NCI-H1930 (cell line): ENCODE data around the gene RAB34.

ENCODE experiments used
- DNase-seq, 2 experiments: peaks; one replicate each; lab custom pipeline; 2025; lab: John Stamatoyannopoulos, UW

The RAB34 gene, protein sequence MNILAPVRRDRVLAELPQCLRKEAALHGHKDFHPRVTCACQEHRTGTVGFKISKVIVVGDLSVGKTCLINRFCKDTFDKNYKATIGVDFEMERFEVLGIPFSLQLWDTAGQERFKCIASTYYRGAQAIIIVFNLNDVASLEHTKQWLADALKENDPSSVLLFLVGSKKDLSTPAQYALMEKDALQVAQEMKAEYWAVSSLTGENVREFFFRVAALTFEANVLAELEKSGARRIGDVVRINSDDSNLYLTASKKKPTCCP

GRCh38 chr17:28717578-28718332 is at the start of gene RAB34:
Gene RAB34 (minus strand): TSS chr17:28717868. CDS start chr17:28717266, 602 bp downstream.
- DNase-seq: peak; percentile 64 to 67

GRCh38 chr17:28765038-28765437 is 47.4 kb upstream of the RAB34 start:
- no peak for DNase-seq

DNA sequence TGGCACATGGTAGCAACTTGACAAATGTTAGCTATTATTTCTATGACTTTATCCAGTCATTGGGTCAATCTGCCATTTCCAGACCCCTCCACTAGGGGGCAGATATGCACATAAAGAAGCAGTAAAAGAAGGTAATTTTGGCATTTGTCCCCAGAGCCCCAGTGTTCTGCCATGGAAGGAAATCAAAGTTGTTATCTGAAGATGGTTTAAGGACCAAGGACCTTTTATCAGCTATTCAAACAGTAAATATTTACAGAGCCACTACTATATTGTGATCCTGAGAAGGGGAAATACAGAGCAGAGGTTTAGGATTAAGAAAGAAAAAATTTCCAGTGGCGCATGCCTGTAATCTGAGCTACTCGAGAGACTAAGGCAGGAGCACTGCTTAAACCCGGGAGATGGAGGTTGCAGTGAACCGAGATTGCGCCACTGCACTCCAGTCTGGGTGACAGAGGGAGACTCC is 46.2 kb upstream of the RAB34 start:
- peak; percentile 42 to 62 for DNase-seq

DNA sequence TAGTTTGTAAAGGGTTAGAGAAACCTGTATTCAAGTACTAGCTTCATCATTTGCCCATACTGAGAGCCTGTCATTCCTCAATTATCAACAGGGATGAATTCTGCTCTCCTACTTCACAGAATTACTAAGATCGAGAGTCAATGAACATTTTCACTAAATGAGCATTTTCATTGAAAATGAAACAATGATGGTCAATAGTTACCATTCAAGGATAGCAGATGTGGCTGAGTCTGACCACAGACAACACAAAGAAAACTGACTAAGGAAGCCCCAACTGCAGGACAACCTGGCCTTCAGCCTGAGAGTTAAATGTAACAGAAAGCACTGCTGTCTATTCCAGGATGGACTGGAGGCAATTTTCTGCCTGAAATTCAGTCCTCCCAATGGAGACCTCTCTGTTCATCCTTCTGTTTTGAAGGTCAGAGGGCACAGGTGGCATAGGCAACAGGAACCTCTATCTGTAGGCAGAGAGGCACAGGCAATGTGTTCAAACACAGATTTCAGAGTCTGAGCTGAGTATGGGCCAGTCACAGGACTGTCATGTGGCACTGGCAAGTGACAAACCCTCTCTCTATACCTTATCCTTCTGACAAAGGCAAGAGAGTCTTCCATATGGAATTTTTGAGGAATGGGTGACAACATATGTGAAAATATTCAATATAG is 45.6 kb upstream of the RAB34 start:
- no peak for DNase-seq

- DNase-seq: no peak
Observed at GRCh38 chr17:28760601-28761562, 43.2 kb upstream of the RAB34 start.

GRCh38 chr17:28759256-28759865 is 41.7 kb upstream of the RAB34 start:
- no peak for DNase-seq

DNA sequence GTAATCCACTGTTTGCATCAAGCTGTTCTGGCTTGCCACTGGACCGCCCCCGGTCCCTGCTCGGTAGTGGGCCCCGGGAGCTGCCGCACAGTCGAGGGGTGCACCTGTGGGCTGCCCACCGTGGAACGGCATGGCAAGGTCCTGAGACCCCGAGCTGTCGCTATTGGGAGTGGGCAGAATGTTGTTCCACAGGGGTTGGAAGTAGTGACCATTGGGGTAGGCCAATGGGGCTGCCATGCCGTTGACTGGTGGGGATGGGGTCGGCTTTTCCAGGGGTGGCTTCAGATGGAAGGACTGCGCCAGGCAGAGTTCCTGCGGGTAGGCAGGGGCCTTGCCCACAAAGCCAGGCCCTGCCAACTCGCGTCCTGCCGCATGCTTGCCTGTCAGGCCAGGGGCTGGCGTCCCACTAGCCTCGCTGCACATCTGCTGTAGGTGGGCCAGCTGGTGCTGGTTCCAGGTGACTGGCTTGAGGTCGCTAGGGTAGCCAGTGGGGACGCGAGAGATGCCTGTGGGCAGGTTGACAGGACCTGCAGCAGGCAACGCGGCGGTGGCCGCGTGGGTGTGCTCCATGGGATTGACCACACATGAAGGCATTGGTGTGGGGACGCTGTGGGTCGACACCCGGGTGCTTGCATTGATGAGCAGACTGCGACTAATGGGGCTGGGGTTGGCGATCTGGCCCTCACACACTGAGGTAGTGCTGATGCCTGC is 40.9 kb upstream of the RAB34 start:
- DNase-seq: no peak

DNA sequence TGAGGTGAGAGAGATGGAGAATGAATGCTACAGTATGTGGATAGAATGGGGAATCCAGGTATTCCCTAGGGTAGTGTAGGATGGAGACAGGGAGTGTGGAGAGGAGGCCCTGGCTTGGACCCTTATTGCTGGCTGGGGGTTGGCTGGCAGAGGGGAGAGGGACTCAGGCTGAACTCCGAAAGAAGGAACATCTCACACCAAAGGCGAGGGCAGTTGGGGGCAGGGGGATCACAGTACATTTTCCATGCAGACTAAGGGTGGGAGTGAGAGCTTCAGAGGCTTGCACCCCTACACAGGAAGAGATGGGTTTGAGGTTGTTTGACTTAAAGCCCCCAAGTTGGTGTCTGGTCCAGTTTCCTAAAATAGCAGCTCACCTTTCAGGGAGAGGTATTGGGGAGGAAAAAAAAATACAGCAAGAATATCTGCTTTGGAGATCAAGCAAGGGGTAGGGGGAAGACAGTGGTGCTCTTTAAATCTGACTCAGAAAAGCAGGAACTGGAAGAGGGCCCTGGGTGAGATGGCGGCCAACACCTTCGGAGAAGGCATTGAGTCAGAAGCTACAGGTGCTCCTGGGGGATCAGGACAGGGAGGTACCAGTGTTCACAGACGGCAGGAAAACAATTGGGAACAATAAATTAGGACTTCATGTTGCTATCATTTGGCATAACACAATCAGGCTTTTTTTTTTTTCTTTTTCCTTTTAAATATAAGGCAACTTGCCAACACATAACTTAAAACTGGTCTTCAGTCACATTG is 38.6 kb upstream of the RAB34 start:
- no peak for DNase-seq

- no peak for DNase-seq
Observed at GRCh38 chr17:28755486-28755885, 37.8 kb upstream of the RAB34 start.

DNA sequence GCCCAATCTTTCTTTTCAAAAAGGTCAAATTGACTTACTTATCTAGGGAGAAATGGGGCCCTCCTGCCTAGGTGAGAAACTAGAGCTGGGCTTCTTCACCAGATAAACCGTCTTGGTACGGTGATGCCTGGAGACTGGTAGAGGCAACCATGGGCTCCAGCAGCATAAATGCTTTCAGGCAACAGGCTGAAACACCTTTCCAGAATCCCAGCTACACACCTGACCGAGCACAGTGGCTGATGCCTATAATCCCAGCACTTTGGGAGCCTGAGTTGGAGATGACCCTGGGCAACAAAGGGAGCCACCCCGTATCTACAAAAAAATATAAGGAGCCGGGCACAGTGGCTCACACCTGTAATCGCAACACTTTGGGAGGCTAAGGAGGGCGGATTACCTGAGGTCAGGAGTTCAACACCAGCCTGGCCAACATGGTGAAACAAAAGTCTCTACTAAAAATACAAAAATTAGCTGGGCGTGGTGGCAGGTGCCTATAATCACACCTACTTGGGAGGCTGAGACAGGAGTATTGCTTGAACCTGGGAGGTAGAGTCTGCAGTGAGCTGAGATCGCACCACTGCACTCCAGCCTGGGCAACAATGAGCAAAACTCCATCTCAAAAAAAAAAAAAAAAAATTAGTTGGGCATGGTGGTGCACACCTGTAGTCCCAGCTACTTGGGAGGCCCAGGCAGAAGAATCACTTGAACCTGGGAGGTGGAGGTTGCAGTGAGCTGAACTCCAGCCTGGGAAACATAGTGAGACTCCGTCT is 34.1 kb upstream of the RAB34 start:
- DNase-seq: no peak

DNA sequence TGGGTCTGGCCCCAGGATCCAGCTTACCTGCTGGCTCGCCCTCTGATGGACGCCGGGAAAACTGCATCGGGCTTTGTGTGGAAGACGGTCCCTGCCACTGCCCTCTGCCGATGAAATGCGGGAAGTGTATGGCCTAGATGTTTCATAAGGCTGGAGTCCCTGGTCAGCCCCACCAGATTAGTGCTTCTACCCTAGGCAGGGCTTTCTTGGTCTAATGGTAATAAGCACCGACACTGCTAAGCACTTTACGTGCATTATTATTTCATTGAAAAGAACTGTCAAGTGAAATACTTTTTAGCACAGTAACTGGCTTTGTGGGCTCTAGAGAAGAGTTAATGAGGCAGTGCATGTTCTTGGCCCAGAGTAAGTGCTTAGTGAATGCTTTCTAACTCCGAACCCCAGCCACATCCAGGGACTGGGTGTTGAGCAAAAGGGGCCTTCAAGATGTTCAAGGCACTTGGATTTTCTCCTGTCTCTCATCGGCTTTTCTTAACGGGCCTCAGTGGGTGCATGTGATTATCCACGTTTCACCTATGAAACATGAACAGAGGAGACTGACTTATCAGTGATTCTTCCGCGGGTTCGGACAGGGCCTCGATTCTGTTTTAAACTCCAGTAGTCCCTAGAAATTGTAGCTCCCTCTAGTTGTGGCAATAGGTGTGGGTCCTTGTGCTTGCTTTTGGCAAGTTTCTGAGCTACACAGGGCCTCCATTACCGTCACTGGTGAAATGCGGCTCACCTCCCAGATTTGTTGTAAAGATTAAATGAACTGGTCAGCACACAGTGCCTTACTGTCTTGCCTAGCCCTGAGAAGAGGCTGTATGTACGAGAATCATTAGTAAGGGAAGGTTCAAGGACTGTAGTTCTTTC is 32.7 kb upstream of the RAB34 start:
- DNase-seq: peak; percentile 85 to 87

DNA sequence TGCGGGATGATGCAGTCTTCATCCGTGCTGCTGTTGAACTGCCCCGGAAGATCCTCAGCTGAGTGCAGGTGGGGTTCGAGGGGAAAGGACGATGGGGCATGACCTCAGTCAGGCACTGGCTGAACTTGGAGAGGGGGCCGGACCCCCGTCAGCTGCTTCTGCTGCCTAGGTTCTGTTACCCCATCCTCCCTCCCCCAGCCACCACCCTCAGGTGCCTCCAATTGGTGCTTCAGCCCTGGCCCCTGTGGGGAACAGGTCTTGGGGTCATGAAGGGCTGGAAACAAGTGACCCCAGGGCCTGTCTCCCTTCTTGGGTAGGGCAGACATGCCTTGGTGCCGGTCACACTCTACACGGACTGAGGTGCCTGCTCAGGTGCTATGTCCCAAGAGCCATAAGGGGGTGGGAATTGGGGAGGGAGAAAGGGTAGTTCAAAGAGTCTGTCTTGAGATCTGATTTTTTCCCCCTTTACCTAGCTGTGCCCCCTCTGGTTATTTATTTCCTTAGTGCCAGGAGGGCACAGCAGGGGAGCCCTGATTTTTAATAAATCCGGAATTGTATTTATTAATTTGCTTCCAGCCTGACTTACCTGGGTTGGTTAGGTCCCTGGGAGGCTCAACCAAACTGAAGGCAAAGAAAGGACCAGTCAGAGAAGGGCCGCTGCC is 32.0 kb upstream of the RAB34 start:
- no peak for DNase-seq

- DNase-seq: no peak
Observed at GRCh38 chr17:28748852-28749515, 31.3 kb upstream of the RAB34 start.

DNA sequence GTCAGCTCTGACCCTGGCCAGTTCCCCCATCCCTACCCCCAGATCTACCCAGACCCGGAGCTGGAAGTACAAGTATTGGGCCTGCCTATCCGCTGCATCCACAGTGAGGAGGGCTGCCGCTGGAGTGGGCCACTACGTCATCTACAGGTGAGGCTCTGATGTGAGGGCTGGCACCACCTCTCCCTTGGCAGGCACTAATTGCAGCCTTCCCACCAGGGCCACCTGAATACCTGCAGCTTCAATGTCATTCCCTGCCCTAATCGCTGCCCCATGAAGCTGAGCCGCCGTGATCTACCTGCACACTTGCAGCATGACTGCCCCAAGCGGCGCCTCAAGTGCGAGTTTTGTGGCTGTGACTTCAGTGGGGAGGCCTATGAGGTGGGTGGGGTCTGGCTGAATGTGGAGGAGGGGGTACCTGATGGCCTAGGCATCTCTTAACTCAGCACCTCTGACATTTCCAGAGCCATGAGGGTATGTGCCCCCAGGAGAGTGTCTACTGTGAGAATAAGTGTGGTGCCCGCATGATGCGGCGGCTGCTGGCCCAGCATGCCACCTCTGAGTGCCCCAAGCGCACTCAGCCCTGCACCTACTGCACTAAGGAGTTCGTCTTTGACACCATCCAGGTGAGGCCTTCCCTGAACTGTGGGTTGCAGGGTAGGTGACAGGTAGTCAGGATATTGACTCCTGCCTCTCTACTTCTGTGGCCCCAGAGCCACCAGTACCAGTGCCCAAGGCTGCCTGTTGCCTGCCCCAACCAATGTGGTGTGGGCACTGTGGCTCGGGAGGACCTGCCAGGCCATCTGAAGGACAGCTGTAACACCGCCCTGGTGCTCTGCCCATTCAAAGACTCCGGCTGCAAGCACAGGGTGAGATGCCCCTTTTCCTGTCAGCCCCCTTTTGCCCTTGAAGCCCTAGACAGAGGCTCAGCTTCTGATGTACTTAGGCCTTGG is 30.4 kb upstream of the RAB34 start:
- DNase-seq: no peak

DNA sequence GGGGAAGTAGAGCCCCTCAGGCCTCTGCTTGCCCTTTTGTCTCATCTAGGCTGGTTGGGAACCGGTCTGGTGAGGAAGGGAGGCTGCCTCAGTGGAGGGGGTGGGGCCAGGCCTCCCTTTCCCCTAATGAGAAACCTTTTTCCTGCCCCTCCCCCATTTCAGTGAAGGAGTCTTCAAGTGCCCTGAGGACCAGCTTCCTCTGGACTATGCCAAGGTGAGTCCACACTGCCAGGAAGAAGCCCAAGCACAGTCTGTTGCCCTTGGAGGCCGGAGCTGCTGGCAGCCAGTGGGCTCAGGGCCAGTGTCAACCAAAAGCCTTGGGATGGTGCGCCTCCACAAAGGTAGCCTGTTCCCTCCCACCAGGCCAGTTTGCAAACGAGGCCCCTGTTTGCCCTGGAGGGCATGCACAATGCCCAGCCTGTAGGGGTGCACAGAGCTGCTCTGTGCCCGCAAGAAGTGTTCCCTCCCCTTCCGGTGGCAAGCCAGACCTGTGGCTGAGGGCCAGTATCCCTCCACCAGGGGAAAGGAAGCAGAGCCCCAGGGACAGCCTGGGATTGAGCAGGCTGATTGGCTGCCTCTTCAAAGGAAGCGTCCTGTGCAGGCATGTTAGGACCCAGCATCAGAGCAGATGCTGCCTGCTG is 29.5 kb upstream of the RAB34 start:
- DNase-seq: no peak
